ENCODE data around the gene MSANTD7.
"Not testable (repeated sequence)": the region's sequence is repeated elsewhere in the genome, so short reads cannot be mapped to it uniquely, and the experiment has no call there.

The MSANTD7 gene

GRCh38 chr10:14838582-14839304, 637 bp downstream of the MSANTD7 start:
- peak; percentile 72 for DNase-seq

- no peak for DNase-seq
These were observed 1.2 kb downstream of the MSANTD7 start for GRCh38 chr10:14839305-14839695.

DNA sequence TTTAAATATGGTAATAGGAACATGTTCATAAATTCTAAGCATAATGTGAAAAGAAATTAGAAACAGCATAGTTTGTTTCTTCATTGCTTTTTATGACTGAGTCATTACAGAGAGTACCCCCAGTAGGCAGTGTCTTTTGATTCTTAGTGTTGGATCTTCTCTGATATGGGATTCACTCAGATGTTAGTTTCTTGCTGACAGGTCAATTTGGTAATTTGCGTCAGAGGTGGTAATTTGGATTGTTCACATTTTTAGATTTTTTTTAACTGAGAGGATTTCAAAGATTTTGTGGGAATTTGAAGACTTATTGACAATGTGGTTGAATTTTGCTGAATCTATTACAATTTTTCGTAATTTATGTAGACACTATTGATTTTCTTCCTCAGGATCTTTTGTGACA, 2.1 kb downstream of the MSANTD7 start:
- DNase-seq: no peak

DNA sequence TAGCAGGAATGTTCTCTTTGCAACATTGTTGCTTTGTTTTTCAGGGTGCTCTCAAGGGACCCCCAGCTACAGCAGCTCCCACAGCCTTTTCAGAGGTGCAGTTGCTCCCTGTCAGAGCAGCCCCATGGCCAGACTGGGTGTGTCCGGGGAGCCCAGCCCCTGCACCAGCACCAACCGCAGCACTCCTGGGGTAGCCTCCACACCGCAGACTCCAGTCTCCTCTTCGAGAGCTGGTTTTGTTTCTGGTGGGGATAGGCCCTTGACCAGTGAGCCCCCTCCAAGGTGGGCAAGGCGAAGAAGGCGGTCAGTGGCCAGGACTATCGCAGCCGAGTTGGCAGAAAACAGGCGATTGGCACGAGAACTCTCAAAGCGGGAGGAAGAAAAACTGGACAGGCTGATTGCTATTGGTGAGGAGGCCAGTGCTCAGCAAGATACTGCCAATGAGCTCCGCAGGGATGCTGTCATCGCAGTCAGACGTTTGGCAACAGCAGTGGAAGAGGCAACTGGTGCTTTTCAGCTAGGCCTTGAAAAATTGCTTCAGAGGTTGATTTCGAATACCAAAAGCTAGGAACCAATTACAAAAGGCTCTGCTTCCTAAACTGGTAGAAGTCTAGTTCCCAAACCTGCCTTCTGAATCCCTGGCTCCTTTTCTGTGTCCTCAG, 5.4 kb downstream of the MSANTD7 start:
- no peak for DNase-seq

DNA sequence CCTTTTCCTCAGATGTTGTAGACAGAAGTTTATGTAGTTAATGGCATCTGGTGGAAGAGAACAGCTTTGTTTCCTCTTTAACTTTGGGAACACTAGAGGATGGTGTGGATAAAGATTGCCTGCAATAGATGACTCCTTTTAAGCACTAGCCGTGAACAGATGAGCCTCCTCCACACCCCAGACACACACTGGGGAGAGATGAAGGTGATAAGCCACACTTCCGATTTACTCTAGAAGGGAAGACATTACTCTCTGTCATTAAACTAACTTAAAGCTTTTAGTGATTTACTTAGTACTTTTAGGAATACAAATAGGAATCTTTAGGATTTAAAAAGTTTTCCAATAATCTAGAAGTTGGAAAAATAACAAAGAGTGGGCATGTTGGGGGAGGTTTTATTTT, 6.8 kb downstream of the MSANTD7 start:
- DNase-seq: no peak

DNA sequence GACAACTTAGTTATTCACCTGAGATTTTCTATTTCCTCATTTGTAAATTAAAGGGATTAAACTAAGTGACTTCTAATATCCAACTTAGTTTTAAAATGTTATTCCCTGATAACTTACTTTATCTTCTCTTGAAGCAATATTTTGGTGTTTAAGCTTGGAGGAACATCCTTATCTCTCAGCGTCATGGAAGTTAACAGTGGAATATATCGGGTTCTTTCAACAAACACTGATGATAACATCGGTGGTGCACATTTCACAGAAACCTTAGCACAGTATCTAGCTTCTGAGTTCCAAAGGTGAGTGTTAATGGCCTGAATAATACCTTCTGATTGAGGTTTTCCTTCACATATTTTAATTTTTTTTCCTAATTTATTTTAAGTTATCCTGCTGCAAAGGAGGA, 14.1 kb downstream of the MSANTD7 start:
- DNase-seq: no peak

DNA sequence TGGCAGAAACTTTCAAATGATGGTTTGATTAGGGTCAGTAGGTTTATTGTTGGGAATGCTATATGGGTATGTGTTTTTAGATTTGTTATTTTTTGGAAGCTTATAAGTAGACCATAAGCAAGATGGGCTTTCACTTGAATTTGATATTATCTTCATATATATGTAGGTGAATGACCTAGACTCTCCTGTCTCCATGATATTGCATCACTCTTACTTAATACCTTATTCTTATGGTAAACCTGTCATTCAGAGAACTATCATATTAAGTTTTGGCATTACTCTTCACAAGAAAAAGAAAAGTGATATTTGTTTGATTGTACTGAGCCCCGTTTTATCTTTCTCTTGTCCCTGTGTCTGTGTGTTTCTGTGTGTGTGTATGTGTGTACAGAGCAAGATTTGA, 17.3 kb downstream of the MSANTD7 start:
- DNase-seq: no peak

DNA sequence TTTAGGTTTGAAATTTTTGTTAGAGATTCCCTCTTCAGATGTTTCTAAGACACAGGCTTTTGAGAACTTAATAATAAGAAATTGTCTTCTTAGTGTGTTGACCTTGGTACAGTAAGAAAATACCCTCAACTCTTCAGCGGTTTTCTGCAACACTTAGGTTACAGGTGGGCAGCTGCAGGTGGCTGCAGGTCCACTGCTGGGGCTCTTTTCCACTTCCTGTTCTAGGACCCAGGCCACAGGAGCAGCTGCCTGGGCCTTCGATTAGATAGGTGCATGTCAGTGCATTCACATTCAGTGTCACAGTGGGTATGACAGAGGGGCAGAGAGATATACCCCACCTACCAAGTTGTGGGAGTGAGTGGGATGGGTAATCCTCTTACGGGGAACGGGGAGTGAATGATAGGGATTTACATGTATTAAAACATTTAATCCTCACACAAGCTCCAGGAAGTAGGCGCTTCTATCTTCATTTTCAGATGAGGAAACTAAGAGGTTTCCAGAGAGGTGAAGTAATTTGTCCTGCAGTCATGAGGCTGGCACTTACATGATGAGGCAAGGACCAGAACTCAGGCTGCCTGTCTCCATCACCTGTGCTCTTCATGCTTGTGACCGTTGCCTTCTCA, 20.3 kb downstream of the MSANTD7 start:
- DNase-seq: no peak

DNA sequence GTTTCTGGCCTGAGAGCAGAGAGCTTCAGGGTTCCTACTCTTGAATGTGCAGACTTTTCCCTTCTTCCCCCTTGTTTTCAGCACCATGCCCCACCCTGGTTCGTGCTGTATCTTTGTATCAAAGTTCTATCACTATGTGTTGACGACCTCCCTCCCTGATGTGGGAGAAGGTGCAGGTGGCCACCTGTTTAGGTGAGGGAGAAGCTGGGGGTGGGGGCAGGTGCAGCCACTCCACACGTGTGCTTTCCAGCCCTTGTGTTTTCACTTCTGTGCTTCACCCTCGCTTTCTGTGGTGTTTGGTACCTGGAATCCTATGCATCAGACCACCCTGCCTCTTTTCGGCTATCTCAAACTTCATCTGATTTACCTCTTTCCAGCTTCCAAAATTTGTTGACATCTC, 20.9 kb downstream of the MSANTD7 start:
- DNase-seq: no peak

DNA sequence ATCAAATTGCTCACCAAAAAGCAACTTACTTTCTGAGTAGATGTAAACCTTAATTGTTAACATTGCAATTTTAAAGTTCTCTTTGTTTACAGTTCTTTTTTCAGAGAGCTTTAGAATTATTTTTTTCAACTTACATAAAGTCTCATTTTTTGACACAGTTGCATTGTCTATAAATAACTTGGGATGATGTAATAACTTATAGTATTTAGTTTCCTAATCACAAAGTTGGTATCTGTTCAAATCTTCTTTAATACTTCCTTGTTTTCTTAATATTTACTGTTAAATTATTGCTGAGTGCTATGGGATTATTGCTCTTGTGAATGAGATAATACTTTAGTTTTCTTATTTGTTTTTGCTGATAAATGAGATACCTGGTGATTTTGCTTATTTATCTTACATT, 21.7 kb downstream of the MSANTD7 start:
- DNase-seq: no peak

DNA sequence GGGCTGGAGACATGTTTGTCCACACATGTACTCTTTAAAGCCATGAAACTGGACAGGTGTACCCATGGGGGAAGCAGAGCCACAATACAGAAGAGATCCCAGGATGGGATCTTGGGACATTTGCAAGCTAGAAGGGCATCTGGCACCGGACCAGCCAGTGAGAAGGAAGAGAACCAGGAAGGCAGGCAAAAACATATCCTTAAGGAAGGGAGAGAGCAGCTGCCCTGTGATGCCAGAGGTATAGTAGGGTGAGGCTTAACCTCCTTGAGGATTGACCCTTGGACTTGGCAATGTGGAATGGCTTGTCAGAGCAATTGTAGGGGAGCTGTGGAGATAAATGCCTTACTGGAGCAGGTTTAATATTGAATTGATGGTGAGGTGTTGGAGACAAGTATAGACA, 22.7 kb downstream of the MSANTD7 start:
- no peak for DNase-seq

GRCh38 chr10:14864466-14864865, 26.4 kb downstream of the MSANTD7 start:
- not testable (repeated sequence) for DNase-seq

GRCh38 chr10:14864871-14865270, 26.8 kb downstream of the MSANTD7 start:
- DNase-seq: not testable (repeated sequence)

DNA sequence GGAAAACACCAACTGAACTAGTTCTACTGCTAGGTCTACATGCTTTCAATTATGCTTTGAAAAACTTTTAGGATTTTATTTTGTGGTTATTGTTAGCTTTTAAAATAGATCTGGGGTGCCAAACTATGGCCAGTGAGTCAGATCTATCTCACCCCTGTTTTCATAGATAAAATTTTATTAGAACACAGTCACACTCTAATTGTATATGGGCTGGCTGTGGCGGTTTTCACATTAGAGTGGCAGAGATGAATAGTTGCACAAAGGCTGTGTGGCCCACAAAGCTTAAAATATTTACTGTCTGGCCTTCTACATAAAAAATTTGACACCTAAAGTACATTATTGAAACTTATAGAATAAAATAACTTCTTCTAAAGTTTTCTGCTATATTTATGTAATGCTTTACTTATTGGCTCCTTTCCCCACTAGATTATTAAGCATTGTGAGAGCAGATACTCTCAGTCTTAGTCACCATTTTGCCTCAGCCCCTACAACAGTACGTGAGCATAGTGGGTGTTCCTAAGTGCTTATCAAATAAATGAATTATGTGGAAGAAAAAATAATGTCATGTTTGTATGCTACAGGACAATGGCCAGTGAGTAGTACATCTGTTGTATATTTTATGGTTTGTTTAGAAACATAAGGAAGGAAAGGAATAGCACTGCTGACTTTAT, 35.1 kb downstream of the MSANTD7 start:
- no peak for DNase-seq

DNA sequence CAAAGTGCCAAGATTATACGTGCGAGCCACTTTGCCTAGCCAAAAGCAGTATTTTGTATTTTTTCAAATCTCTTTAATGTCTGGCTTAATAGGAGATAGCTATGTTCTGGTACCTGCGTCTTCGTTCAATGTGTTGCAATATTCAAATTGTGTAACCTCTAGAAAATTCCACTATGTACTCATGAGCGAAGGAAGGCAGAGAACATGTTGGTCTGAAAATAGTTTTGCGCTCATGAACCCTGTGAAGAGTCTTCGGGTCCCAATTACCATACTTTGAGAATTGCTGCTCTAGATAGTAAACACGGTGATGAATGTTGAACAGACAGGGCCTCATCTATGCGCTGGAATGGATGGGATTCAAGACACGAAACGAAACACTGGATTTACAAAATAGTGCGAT, 37.8 kb downstream of the MSANTD7 start:
- DNase-seq: no peak

- no peak for DNase-seq
These were observed 38.7 kb downstream of the MSANTD7 start for GRCh38 chr10:14876764-14877163.

- DNase-seq: peak; percentile 97
These were observed 40.4 kb downstream of the MSANTD7 start, which contains the start of gene SUV39H2 for GRCh38 chr10:14878266-14879123. SUV39H2 (plus strand) TSS chr10:14878866; CDS start chr10:14878889, 23 bp downstream.

GRCh38 chr10:14879124-14879927, 41.2 kb downstream of the MSANTD7 start:
- peak; percentile 77 for DNase-seq

DNA sequence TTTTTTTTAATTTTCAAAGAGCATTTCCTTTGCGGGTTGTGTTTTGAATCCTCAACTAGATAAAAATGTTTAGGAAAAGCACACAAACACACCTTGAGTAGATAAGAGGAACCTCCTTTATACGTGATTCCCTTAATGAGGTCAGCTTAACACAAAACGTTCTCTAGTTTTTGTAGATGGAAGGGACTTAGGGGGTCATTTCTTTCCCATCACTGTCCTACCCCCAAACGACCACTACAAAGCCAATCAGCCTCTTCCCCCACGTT, 41.8 kb downstream of the MSANTD7 start:
- no peak for DNase-seq

DNA sequence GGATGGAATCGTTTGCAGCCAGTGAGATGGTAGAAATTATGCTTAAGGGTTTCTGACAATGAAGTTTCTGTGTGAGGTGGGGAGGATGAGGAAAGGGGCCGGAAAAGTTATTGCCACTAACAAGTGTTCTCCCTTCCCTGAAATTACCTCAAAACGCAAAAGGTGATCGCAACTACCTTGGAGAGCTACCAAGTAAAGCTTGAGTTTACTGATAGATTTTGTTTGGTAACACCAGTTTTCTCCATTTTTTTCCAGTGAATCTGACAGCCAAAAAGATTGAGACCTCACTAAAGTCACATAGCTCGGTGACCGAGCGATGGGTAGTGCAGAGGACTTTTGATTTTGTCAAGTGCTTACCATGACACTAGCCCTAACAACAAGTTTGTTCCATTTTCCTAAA, 42.1 kb downstream of the MSANTD7 start:
- no peak for DNase-seq

DNA sequence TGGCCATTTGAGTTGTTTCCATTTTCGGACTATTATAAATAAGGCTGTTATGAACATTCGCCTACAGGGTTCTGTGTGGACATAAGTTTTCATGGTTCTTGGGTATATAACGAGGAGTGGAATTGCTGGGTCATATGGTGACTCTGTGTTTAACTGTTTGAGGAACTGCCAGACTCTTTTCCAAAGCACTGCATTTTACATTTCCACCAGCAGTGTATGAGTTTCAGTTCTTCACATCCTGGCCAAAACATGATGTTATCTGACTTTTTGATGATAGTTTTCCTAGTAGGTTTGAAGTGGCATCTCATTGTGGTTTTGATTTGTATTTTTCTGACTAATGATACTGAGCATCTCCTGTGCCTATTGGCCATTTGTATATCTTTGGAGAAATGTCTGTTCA, 46.0 kb downstream of the MSANTD7 start:
- no peak for DNase-seq

Measured in activated CD8-positive, alpha-beta memory T cell treated with anti-CD3 and anti-CD28 coated beads, Interleukin-2, amount 50 U/mL, for 48 hours (primary cell).